ENCODE data around the gene SIDT2.

SIDT2 gene

DNA sequence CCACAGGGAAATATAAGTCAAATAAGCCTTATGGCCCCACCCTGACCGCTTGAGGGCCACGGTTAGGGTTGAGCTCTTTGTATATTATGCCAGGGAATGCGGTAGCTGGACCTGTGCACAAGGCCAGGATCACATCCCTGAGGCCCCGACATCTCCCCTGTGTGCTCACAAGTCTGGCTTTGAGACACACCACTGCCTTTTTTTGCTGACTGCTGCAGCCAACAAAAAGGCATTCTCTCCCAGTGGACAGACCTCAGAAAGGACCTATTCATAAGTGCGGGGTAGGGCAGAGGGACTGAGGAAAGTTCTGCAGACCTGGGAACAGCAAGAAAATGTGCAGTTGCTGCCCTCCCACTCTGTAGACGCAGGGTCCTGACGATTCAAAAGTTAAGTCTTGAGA, 3.4 kb upstream of the SIDT2 start:
- no peak overlapping the region for H3K4me3 ChIP-seq
- H3K27ac ChIP-seq, result no peak overlapping the region
- DNase-seq (ENCODE audit: low spot score), result no peak
- TF ChIP-seq, protein P1, sequence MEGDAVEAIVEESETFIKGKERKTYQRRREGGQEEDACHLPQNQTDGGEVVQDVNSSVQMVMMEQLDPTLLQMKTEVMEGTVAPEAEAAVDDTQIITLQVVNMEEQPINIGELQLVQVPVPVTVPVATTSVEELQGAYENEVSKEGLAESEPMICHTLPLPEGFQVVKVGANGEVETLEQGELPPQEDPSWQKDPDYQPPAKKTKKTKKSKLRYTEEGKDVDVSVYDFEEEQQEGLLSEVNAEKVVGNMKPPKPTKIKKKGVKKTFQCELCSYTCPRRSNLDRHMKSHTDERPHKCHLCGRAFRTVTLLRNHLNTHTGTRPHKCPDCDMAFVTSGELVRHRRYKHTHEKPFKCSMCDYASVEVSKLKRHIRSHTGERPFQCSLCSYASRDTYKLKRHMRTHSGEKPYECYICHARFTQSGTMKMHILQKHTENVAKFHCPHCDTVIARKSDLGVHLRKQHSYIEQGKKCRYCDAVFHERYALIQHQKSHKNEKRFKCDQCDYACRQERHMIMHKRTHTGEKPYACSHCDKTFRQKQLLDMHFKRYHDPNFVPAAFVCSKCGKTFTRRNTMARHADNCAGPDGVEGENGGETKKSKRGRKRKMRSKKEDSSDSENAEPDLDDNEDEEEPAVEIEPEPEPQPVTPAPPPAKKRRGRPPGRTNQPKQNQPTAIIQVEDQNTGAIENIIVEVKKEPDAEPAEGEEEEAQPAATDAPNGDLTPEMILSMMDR (IDR thresholded peaks at IDR 0.05), result no peak

DNA sequence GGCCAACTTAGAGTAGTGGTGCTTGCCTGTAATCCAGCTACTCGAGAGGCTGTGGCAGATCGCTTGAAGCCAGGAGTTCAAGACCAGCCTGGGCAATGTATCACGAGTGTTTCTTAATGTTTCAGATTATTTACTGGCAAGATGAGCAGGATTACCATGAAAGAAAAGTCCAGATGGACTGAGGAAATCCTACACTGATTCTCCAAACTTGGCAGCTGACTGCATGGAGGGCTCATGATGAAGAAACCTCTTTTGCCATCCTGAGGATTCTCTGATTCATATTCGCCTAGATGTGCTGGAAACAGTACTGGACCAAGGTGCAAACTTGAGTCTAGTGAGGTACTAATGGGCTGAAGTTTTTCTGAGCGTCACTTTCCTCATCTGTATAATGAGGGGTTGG, 2.8 kb upstream of the SIDT2 start:
- DNase-seq (ENCODE audit: low spot score), result no peak
- TF ChIP-seq, protein P1 (IDR thresholded peaks at IDR 0.05), result no peak
- no peak overlapping the region for H3K4me3 ChIP-seq
- H3K27ac ChIP-seq, result no peak overlapping the region

DNA sequence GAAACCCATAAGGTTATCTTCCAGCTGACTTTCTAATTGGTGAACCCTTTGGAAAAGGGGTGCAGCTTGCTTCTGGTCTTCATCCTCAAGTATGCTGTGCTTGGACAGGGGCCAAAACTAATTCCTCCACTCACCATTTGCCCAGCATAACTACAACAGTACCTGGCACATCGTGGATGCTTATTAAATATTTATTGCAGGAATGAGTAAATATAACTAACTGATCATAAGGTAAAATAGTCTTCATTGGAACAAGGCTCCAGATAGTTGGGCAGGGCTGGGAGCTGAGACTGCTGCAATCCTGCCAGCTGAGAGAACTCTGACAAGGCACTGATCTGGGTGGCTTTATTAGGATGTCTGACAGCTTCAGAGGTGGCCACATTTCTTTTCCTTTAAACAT, 2.4 kb upstream of the SIDT2 start:
- Histone ChIP-seq H3K27ac (no peak overlapping the region), H3K4me3 (no peak overlapping the region)
- TF ChIP-seq, protein P1 (IDR thresholded peaks at IDR 0.05), result no peak
- DNase-seq (ENCODE audit: low spot score), result no peak

DNA sequence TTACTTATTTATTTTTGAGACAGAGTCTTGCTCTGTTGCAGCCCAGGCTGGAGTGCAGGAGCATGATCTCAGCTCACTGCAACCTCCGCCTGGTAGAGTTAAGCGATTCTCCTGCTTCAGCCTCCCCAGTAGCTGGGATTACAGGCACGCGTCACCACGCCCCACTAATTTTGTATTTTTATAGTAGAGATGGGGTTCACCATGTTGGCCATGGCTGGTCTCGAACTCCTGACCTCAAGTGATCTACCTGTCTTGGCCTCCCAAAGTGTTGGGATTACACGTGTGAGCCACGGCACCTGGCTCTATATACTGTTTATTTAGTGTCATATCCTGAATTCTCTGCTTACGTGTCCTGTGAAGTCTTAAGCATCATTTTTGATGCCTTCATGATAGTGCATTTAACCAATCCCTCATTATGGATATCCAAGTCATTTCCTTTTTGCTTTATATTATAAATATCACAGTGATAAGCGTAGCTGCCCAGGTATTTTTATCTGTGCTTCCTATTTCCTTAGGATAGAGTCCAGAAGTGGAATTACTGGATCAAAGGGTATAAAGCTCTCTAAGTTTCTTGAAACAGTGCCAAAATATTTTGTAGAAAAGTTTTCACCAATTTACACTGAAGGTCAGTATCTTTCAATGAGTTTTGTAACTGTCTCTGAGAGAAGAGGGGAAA, 871 bp upstream of the SIDT2 start:
- Histone ChIP-seq H3K4me3 (peak overlapping the region; percentile 80), H3K27ac (peak overlapping the region; percentile 97)
- no peak for DNase-seq (ENCODE audit: low spot score)
- TF ChIP-seq, protein P1 (IDR thresholded peaks at IDR 0.05), result no peak

DNA sequence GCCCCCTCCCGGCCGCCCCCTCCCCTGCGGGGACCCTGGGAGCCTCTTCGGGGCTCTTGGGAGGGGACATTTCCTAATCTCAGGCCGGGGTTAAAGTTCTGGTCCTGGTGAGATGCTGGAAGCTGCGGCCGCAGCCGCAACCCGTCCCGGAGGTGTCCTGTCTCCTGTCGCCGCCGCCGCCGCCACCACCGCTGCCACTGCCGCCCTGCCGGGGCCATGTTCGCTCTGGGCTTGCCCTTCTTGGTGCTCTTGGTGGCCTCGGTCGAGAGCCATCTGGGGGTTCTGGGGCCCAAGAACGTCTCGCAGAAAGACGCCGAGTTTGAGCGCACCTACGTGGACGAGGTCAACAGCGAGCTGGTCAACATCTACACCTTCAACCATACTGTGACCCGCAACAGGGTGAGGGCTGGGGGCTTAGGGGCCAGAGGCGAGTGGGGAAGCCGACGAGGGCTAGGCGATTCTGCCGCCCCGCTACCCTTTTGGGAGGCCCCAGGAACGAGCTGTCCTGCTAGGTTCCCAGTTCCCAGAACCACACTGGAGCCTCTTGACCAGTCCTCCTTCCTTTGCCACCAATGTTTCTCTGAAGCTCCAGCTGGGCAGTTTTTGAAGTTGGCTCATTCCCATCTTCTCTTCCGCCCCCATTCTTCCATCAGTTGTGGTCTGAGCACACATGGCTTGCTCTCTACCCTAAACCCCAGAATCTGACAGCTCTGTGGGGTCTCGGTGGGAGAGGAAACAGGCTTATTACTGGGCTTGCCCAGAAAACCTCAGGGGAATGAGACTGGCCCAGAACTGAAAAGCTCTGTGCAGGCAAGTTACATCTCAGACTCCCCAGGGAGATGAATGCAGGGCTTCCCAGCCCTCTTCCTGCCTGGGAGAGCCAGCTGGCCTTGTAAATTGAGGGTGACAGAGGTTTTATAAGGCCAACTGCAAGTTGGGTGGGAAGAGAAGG, 781 bp downstream of the SIDT2 start:
- H3K27ac ChIP-seq, result peak overlapping the region; percentile 97
- DNase-seq (ENCODE audit: low spot score), result peak; percentile 76

DNA sequence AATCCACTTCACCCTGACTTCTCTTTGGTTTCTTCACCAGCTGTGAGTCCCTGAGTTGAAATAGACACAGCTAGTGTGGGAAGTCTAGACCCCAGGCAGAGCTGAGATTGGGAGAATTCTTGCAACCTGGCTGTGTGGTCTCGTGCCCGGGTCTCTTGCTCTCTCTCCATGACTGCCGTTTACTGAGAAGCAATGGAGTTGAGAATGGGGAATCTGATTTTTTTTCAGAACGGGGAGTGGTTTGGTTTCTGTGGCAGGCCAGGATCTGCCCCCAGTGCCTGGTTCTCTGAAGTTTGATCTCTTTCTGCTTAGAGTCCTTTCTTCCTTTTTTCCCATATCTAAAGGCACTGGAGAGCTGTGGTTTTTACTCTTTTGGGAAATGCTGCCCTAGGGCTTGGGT, 1.5 kb downstream of the SIDT2 start:
- peak overlapping the region; percentile 97 for H3K27ac ChIP-seq
- DNase-seq (ENCODE audit: low spot score), result no peak
- peak overlapping the region; percentile 80 for H3K4me3 ChIP-seq
- TF ChIP-seq, protein P1 (IDR thresholded peaks at IDR 0.05), result no peak

More for the DNA sequence above, 781 bp downstream of the SIDT2 start:
- TF ChIP-seq, protein P1 (IDR thresholded peaks at IDR 0.05), result no peak
- peak overlapping the region; percentile 80 for H3K4me3 ChIP-seq

Measured in coronary artery (tissue), 2 donors.